ENCODE results near the gene SOCS1.
A peak's percentile ranks its signal among the peaks of the same experiment; 100 is the strongest.
"Not testable (repeated sequence)": the region's sequence is repeated elsewhere in the genome, so short reads cannot be mapped to it uniquely, and the experiment has no call there.

Gene SOCS1

GRCh38 chr16:11224096-11224893 lies 31.7 kb downstream of the SOCS1 start:
- DNase-seq: peak; percentile 39

- not testable (repeated sequence) for DNase-seq
Observed at GRCh38 chr16:11220507-11220906, 35.5 kb downstream of the SOCS1 start.

- no peak for DNase-seq
Observed at GRCh38 chr16:11219178-11219577, 36.8 kb downstream of the SOCS1 start.

- no peak for DNase-seq
Observed at GRCh38 chr16:11218604-11218962, 37.4 kb downstream of the SOCS1 start.

GRCh38 chr16:11217651-11218603 lies 38.1 kb downstream of the SOCS1 start:
- DNase-seq: no peak

GRCh38 chr16:11215935-11216556 lies 40.0 kb downstream of the SOCS1 start:
- DNase-seq: no peak

GRCh38 chr16:11213799-11214198 lies 42.2 kb downstream of the SOCS1 start:
- DNase-seq: no peak

GRCh38 chr16:11213373-11213772 lies 42.6 kb downstream of the SOCS1 start:
- DNase-seq: no peak

- DNase-seq: no peak
Observed at GRCh38 chr16:11212798-11213196, 43.2 kb downstream of the SOCS1 start.

GRCh38 chr16:11211977-11212797 lies 43.8 kb downstream of the SOCS1 start:
- no peak for DNase-seq

- DNase-seq: no peak
Observed at GRCh38 chr16:11211061-11211976, 44.7 kb downstream of the SOCS1 start.

- DNase-seq: no peak
Observed at GRCh38 chr16:11210260-11210659, 45.7 kb downstream of the SOCS1 start.

- no peak for DNase-seq
Observed at GRCh38 chr16:11208916-11209665, 46.9 kb downstream of the SOCS1 start.

GRCh38 chr16:11207646-11208045 lies 48.4 kb downstream of the SOCS1 start:
- no peak for DNase-seq

- DNase-seq: no peak
Observed at GRCh38 chr16:11205754-11206581, 50.0 kb downstream of the SOCS1 start.

- no peak for DNase-seq
Observed at GRCh38 chr16:11205065-11205699, 50.8 kb downstream of the SOCS1 start.

- no peak for DNase-seq
Observed at GRCh38 chr16:11204513-11205047, 51.4 kb downstream of the SOCS1 start.

Data from activated CD8-positive, alpha-beta memory T cell treated with anti-CD3 and anti-CD28 coated beads, Interleukin-2, amount 50 U/mL, for 4 hours (primary cell).